Tibial artery (tissue), 4 donors: ENCODE data around the gene DUS2.
"Not testable (repeated sequence)": the region's sequence is repeated elsewhere in the genome, so short reads cannot be mapped to it uniquely, and the experiment has no call there.

Experiments used
- DNase-seq, 2 donors: peaks; one replicate each; pipeline ENCODE4 v3.0.0-alpha.2; 2019
- H3K27ac ChIP-seq, 2 donors: fragments of 200-600 bp; sonication (generic) in 1 of 2; 1 replicate in 1 of 2; 2 replicates in 1 of 2; pipeline ENCODE4 v1.5.1; 2018 to 2019; ENCODE audit warnings: mild to moderate bottlenecking in 1 of 2
- H3K27me3 ChIP-seq, 2 donors: fragments of 200-600 bp; sonication (generic) in 1 of 2; one replicate each; pipeline versions ENCODE4 v1.5.1 to v1.6.0; 2016 to 2019
- H3K36me3 ChIP-seq, 3 donors: fragments of 200-600 bp; sonication (generic) in 2 of 3; one replicate each; pipeline ENCODE4 v1.5.1; 2016 to 2019; ENCODE audit warnings: mild to moderate bottlenecking in 2 of 3
- H3K4me1 ChIP-seq, 4 donors: fragments of 200-600 bp; sonication (generic) in 2 of 4; 1 replicate in 3 of 4; 2 replicates in 1 of 4; pipeline ENCODE4 v1.5.1; 2016 to 2019
- H3K4me3 ChIP-seq, 2 donors: fragments of 200-600 bp; sonication (generic) in 1 of 2; 1 replicate in 1 of 2; 2 replicates in 1 of 2; pipeline ENCODE4 v1.5.1; 2018 to 2019; ENCODE audit warnings: mild to moderate bottlenecking in 2 of 2
- H3K9me3 ChIP-seq, 3 donors: fragments of 200-600 bp; sonication (generic) in 1 of 3; one replicate each; pipeline ENCODE4 v1.5.1; 2016 to 2019
- intact Hi-C: fragments of 100-400 bp; cut with DNase I; formaldehyde crosslinking; loops from one replicate; pipeline ENCODE4 v1.15.0; 2023; ENCODE audit warnings: low total_unique reads
- TF ChIP-seq, protein P1 (sequence below), 2 experiments: fragments of 200-600 bp in 1 of 2; fragments of 450-650 bp in 1 of 2; IDR thresholded peaks; one replicate each; pipeline ENCODE4 v1.5.1; 2017 to 2019; ENCODE audit warnings: antibody characterized with exemption in 2 of 2, mild to moderate bottlenecking in 1 of 2, moderate library complexity in 1 of 2

Gene DUS2

DNA sequence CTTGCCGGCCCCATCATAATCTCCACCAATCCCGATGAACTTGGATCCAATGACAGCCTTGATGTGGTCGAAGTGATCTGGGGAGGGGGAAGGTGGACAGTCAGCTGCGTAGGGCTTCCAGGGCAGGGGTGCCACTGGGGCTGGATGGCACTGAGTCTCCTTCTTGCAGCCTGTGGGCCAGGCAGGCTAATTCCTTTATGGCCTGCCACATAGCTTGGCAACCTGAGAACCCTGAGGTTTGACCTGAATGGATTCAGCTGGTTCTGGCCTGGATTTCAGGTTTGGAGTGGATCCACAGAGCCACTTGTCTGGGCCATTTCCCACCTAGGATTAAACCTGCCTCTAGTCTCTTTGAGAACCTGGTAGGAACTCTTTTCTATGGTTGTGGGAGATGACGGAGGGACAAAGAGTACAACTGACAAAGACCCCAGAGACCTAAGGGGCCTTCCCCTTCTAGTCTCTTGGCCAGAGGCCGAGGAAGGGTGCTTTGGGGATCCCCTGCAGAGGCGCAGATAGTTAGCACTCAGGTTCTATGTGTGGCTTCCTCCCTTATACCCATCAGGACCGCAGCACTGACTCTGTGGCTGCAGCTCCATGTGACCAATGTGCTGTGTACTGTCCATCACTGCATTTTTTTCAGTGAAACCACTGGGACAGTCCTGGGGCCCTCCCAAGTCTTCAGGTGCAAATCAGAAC is 33.6 kb upstream of the DUS2 start:
- peaks cover 0 to 12% (median 9%) of the 10 kb centered on the region in 4 donors for H3K4me1 ChIP-seq
- H3K36me3 ChIP-seq = no peaks in the 10 kb centered on the region
- intact Hi-C loops = loop anchor here (5.0 kb wide), 2 partner anchors 53 to 238 kb away; no protein-coding TSS in a partner anchor
- H3K27me3 ChIP-seq = no peaks in the 10 kb centered on the region
- no peak overlapping the region for H3K27ac ChIP-seq
- no peaks in the 10 kb centered on the region for H3K9me3 ChIP-seq
- no peak for DNase-seq
- H3K4me3 ChIP-seq = no peak overlapping the region
- TF ChIP-seq, protein P1, sequence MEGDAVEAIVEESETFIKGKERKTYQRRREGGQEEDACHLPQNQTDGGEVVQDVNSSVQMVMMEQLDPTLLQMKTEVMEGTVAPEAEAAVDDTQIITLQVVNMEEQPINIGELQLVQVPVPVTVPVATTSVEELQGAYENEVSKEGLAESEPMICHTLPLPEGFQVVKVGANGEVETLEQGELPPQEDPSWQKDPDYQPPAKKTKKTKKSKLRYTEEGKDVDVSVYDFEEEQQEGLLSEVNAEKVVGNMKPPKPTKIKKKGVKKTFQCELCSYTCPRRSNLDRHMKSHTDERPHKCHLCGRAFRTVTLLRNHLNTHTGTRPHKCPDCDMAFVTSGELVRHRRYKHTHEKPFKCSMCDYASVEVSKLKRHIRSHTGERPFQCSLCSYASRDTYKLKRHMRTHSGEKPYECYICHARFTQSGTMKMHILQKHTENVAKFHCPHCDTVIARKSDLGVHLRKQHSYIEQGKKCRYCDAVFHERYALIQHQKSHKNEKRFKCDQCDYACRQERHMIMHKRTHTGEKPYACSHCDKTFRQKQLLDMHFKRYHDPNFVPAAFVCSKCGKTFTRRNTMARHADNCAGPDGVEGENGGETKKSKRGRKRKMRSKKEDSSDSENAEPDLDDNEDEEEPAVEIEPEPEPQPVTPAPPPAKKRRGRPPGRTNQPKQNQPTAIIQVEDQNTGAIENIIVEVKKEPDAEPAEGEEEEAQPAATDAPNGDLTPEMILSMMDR (IDR thresholded peaks at IDR 0.05) = no peak

GRCh38 chr16:67990018-67990386 is 33.1 kb upstream of the DUS2 start:
- Histone ChIP-seq H3K27me3 (no peaks in the 10 kb centered on the region), H3K27ac (no peak overlapping the region), H3K4me1 (peaks cover 0 to 12% (median 9%) of the 10 kb centered on the region in 4 donors), H3K36me3 (no peaks in the 10 kb centered on the region), H3K4me3 (no peak overlapping the region), H3K9me3 (no peaks in the 10 kb centered on the region)
- intact Hi-C loops = loop anchor here (5.0 kb wide), 2 partner anchors 52 to 237 kb away; no protein-coding TSS in a partner anchor
- DNase-seq = no peak
- TF ChIP-seq, protein P1 (IDR thresholded peaks at IDR 0.05) = no peak

GRCh38 chr16:67992661-67993206 is 30.4 kb upstream of the DUS2 start:
- peaks cover 0 to 12% (median 9%) of the 10 kb centered on the region in 4 donors for H3K4me1 ChIP-seq
- H3K9me3 ChIP-seq = no peaks in the 10 kb centered on the region
- H3K36me3 ChIP-seq = no peaks in the 10 kb centered on the region
- peak overlapping the region in 1 of 2 donors; percentile 50 for H3K4me3 ChIP-seq
- DNase-seq = no peak
- TF ChIP-seq, protein P1 (IDR thresholded peaks at IDR 0.05) = no peak
- peak overlapping the region in 1 of 2 donors; percentile 31 for H3K27ac ChIP-seq
- no peaks in the 10 kb centered on the region for H3K27me3 ChIP-seq
- intact Hi-C loops = loop anchor here (5.0 kb wide), 2 partner anchors 50 to 235 kb away; no protein-coding TSS in a partner anchor

DNA sequence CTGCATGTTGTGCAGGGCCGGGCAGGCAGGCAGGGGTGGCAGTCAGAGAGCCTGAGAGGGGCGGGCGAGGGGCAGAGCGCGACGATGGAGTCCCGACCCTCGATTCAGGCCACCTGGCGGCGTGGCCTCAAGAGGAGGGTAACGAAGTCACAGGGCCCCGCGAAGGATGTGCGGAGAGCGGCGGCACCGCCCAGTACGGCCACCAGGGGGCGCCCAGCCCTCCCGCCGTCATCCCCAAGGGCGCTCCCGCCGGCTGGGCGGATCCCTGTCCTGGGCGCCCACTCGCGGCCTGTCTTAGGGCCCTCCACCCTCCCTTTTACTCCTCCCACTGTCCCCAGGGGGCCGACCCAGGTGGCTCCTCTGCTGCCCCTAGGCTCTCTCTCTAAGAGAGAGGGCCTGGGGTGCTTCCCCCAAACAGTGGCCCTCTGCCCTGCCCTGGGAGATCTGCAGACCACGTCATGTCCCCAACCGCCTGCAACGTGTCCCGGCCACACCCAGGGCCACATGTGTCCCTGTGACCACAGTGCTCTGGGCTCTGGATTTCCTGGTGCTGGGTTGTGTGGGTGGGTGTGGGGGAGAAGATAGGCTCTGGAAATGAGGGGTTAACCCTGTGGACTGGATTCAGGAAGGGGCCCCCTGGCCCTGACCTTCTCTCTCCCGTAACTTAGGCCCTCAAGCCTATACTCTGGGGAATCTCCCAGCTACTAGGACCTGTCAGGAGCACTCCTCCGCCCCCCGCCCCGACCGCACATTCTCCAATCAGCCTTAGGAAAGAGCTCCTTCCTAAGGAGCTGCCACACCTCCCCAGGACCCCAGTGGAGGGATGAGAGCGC is 29.7 kb upstream of the DUS2 start:
- peak overlapping the region; percentile 24 to 31 for H3K27ac ChIP-seq
- no peaks in the 10 kb centered on the region for H3K36me3 ChIP-seq
- peaks cover 0 to 12% (median 9%) of the 10 kb centered on the region in 4 donors for H3K4me1 ChIP-seq
- TF ChIP-seq, protein P1 (IDR thresholded peaks at IDR 0.05) = peak; percentile 97 to 99
- intact Hi-C loops = loop anchor here (5.0 kb wide), 2 partner anchors 49 to 234 kb away; no protein-coding TSS in a partner anchor
- H3K9me3 ChIP-seq = no peaks in the 10 kb centered on the region
- peak overlapping the region; percentile 20 to 50 for H3K4me3 ChIP-seq
- no peaks in the 10 kb centered on the region for H3K27me3 ChIP-seq
- DNase-seq = peak; percentile 67 to 84

GRCh38 chr16:67994040-67994408 is 29.1 kb upstream of the DUS2 start:
- peak overlapping the region in 1 of 2 donors; percentile 50 for H3K4me3 ChIP-seq
- intact Hi-C loops = loop anchor here (5.0 kb wide), 2 partner anchors 48 to 233 kb away; no protein-coding TSS in a partner anchor
- not testable (repeated sequence) for H3K36me3 ChIP-seq, H3K9me3 ChIP-seq, DNase-seq, H3K27me3 ChIP-seq
- peak overlapping the region; percentile 24 to 31 for H3K27ac ChIP-seq
- peaks cover 0 to 12% (median 9%) of the 10 kb centered on the region in 4 donors for H3K4me1 ChIP-seq
